GM12873 (cell line): ENCODE measurements around the gene AHDC1.

Source experiments
- CTCF ChIP-seq: IDR thresholded peaks from 2 replicates; pipeline ENCODE4 v1.5.1; 2012; ENCODE audit warnings: low read depth, mild to moderate bottlenecking, moderate library complexity, low read length, control low read depth; ENCODE audit not compliant: insufficient read depth; ENCODE audit errors: missing control alignments

The AHDC1 gene

DNA sequence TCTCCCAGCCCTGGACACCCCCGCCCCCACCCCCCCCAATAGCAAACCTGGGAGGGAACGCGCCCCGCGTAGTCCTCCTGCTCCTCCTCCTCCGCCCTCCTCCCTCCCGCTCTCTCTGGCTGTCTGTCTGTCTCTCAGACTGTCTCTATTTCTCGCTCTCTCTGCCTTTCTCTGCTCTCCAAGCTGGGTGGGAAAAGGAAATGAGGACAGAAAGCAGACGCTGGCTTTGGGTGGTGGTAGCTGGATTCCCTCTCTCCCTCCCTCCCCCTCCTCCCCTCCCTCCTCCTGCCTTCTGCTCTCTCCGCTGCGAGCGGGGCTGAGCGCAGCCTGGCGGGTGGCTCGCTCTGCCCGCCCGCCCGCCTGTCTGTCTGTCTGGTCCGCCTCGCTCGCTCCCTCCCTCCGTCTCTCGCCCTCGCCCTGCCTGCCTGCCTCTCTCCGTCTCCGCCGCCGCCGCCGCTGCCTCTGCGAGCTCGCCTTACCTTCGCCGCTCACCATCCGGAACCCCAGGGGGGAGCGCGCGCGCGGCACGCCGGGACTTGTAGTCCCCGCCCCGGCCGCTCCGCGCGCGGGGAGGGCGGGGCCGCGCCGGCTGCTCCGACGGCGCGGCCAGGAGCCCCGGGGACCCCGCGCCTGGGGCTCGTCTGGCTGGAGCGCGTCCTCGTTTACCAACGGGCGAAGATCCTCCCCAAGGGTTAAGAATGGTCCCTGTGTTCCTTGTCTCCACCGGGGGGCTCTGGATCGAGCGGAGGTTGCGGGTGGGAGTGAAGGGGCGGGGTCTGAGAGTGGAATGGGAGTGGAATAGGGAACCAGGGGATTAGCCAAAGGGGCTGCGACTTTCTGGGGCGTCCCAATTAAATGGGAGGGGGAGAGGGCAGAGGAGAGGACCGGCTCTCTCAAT lies at the start of gene AHDC1:
AHDC1 (minus strand) TSS at position 464 of the 898 bp plus-strand sequence. CDS start 52,029 bp downstream, outside the sequence.
- no peak for TF ChIP-seq CTCF

- no peak for TF ChIP-seq CTCF
Measured at GRCh38 chr1:27652111-27652864, 48.3 kb upstream of the AHDC1 start.

GRCh38 chr1:27650539-27651175 lies 46.7 kb upstream of the AHDC1 start:
- no peak for TF ChIP-seq CTCF

- no peak for TF ChIP-seq CTCF
Measured at GRCh38 chr1:27650171-27650538, 46.2 kb upstream of the AHDC1 start.

DNA sequence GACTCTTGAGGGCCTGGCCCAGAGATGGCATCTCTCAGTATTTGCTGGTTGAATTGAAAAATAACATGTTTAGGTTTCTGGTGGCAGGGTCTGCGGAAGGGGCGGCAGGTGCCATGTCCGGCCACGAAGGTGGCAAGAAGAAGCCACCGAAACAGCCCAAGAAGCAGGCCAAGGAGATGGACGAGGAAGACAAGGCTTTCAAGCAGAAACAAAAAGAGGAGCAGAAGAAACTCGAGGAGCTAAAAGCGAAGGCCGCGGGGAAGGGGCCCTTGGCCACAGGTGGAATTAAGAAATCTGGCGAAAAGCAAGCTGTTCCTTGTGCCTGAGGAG lies 45.3 kb upstream of the AHDC1 start:
- TF ChIP-seq CTCF = no peak

DNA sequence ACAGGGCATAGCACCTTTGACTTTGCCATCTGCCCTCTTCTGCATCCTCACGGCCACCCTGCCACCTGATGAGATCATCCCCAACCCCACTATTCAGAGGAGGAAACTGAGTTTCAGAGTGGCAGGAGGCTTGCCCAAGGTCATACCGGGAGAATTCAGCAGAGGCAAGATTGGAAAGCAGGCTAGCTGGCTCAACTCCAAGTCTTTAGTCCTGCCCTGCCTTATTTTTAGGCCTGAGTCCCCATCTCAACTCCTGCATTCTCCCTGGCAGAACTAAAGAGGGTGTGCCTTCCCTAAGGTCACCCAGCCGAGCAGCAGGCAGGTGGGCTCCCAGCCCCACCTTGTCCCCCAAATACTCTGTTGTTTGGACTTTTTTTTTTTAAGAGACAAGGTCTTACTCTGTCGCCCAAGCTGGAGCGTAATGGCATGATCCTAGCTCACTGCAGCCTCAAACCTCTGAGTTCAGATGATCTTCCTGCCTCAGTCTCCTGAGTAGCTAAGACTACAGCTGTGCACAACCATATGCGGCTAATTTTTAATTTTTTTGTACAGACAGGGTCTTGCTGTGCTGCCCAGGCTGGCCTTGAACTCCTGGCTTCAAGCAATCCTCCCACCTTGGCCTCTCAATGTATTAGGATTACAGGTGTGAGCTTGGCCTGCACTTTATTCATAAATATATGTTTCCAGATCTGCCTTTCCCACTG lies 44.8 kb upstream of the AHDC1 start:
- no peak for TF ChIP-seq CTCF
